CD4-positive, alpha-beta T cell treated with Interleukin-21 for 1 hour (primary cell): ENCODE measurements around the gene SPATA16.
"Not testable (repeated sequence)": the region's sequence is repeated elsewhere in the genome, so short reads cannot be mapped to it uniquely, and the experiment has no call there.

Experiments used
- DNase-seq: peaks from one replicate; pipeline ENCODE4 v3.0.0-alpha.2; 2020

Gene SPATA16

DNA sequence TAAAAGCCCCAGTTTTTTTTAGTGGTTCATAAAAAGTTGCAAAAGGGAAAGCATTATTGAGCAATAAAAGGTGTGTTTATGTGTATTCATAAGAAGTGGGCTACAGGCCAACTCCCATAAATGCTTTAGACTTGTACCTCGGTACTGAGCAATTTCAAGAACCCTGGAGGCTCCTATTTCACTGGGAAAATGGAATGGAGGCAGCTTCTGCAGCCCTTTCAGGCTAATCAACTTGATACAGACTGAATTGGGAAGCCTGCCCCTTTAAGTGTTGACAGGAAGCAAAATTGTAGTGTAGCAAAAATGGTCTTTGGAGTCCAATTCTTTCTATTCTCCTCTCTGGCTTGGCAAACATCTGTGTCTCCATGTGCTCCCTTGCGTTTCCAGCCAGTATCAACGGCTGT is 271.7 kb downstream of the SPATA16 start:
- DNase-seq = no peak

- no peak for DNase-seq
These were observed 272.3 kb downstream of the SPATA16 start for GRCh38 chr3:172868582-172869200.

GRCh38 chr3:172866726-172867350 is 274.2 kb downstream of the SPATA16 start:
- DNase-seq = not testable (repeated sequence)

GRCh38 chr3:172859041-172859440 is 282.0 kb downstream of the SPATA16 start:
- DNase-seq = no peak

DNA sequence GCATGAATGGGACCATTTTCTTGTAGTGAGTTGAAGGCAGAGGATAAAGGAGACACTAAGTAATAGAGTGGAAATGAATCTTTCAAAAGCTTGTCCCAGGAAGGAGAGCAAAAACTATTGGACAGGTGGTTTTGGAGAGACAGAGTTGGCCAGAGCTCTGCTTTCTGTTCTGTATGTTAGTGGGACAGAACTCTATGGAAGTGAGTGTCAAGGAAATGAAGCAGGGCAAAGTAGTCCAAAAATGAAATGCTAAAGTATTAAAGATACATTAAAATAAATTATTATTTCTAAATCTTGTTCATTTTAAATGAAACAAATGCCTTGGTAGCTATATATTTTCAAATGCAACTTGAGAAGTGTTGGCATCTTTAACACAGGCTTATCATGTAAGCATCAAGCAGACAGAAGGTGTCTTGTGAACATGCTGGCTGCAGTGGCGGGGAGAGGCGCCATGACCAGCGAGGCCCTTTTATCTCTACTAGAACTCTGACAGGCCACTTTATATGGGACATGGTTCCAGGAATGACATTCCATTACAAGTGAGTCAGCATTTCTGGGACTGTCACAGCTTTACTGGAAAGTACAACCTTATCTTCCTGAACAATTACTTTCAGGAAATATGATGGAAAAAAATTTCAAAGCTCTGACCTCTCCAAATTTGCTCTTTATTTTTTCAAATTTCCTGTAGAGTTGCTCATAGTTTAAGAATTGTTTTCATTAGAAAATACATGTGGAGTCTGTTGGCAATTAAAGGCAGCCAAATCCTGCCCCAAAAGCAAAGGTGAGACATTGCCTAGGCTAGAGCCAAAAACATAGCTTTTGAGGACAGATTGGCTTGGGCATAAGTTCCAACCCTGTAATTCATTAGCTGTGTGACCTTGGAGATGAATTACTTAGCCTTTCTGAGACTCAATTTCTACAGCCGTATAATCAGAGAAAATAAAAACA is 284.0 kb downstream of the SPATA16 start:
- no peak for DNase-seq

DNA sequence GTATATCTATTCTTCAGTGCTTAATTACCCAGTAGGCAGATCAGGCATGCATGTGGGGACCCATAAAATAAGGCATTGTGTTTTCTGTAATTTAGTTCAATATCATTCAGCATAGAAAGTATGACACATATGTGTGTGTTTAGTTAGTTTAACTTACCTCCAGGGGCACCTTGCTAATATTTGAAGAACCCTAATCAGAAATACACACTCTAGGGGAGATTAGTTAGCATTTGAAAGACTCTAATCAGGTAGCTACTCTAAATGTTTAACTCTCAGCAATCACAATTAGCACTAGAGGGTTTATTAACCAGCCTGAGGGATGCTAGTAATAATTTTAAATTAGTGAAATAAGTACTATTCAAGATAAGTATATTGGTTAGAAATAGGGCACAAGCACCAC is 286.0 kb downstream of the SPATA16 start:
- DNase-seq = no peak

DNA sequence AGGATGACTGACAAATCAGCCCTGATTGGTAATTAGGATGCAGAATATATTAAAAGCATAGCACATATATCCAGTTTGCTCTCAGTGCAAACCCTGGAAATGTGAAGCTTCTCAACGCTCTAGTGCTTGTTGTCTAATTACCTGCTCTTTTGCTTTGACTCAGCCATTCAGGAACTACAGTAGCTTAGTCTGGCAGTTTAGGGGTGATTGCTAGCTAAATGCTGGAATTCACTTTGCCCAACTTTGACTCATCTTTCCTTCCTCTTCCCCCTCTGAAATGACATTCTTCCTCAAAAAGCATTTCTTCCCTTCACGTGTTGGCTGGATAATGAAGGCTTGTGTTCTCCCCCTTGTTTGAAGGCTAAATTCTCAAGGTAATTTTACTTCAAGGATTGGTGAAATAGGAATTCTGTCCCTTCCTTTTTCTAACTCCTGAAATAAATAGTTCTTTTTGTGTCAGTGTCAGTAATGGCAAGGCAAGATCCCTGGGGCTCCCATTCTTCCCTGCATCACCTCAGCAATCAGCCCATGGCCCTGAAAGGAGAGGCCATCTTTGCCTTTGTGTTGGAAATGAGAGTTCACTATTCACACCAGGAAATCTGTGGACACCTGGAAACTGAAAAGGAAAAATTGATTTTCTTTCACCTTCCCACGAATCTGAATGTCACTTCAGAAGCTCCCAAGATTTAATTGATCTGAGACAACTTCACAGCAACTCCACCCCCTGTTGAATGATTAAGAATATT is 286.9 kb downstream of the SPATA16 start:
- no peak for DNase-seq

DNA sequence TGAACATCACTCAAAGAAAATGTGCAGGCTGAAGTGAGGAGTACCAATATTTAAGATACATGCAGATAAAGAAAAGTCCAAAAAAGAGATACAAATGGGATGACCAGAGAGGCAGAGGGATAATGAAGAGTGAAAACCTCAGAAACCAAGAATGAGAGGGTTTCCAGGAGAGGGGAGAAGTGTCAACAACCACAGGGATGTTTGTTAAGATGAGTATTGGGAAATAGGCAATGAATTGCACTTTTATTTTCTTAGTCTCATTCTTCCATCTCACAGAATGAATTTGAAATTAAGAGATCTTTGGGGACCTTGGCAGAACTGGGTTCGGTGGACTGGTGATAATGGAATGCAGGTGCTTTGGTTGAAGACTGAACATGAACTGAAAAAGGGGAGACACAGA is 288.0 kb downstream of the SPATA16 start:
- DNase-seq = no peak

- DNase-seq = no peak
These were observed 292.1 kb downstream of the SPATA16 start for GRCh38 chr3:172848910-172849309.

- DNase-seq = no peak
These were observed 293.7 kb downstream of the SPATA16 start for GRCh38 chr3:172847292-172847691.

GRCh38 chr3:172846706-172847105 is 294.3 kb downstream of the SPATA16 start:
- DNase-seq = no peak

DNA sequence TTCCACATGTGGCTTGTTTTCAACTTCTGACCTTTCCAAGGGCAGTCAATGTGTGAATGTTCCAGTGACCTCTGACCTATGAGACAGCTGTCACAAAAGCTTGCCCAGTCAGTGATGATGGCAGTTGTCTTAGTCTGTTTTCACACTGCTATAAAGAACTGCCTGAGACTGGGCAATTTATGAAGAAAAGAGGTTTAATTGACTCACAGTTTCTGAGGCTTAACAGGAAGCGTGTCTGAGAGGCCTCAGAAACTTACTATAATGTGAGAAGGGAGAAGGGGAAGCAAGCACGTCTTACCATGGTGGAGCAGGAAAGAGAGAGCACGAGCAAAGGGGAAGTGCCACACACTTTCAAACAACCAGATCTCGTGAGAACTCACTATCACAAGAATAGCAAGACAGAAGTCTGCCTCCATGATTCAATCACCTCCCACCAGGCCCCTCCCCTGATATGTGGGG is 294.9 kb downstream of the SPATA16 start:
- no peak for DNase-seq

GRCh38 chr3:172844428-172844827 is 296.6 kb downstream of the SPATA16 start:
- DNase-seq = no peak

GRCh38 chr3:172840913-172841312 is 300.1 kb downstream of the SPATA16 start:
- DNase-seq = no peak

DNA sequence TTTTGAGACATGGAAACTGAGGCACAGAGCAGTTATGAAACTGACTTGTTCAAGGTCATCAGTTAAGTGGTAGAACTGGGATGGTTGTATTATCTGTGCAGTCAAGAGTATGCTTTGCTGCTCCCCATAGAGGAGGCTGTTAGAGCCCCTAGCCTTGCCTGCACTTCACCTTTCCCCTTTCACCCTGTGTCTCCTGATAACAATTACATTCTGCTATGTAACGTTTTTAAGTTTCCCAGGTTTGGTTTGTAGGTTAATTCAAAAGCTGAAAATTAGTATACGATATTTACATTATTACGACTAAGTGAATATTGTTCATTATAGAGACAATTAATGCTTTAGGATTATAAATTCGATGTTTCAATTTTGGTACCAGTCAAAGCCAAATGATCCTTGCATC is 300.6 kb downstream of the SPATA16 start:
- no peak for DNase-seq

- no peak for DNase-seq
These were observed 301.4 kb downstream of the SPATA16 start for GRCh38 chr3:172839679-172840078.
